HuH-7 (cell line): ENCODE data around the gene EBPL.
"Not testable (repeated sequence)": the region's sequence is repeated elsewhere in the genome, so short reads cannot be mapped to it uniquely, and the experiment has no call there.

Source experiments
- DNase-seq: peaks from one replicate; pipeline ENCODE4 v3.0.0; 2011; ENCODE audit warnings: low spot score

The EBPL gene

DNA sequence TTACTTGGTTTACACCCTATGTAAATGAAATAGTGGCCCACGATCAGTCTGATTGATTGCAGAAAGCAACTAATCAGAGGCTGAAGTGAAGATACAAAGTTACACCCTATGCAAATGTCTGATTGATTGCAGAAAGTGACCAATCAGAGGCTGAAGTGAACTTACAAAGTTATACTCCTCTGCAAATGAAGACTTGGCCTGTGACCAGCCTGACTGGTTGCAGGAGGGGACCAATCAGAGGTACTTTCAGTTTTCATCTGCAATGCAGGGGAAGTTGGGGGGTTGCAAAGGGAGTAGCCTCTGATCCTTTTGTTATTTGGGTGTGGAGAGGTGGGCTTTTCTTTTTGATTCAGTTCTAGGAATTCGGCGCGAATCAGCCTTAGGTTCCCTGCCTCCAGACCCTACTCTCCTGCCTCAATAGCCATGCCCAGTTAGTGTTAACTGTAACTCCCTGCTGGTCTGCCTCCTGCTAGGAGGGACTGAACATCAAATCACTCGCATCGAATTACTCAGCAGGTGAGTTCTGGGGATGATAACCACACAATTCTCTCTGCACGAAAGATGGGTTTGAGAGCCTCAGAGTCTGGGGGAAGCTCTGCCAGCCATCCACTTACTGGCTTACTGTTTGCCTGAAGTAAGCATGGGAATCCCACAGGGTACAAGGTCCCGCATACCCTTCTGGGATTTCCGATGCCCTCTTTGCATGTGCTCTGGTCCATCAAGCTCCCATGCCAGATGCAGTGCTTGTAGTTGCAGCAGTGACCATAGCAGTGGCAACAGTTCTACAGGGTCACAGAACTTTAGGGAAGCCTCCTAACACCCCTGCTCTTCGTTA lies 55.5 kb downstream of the EBPL start:
- no peak for DNase-seq

DNA sequence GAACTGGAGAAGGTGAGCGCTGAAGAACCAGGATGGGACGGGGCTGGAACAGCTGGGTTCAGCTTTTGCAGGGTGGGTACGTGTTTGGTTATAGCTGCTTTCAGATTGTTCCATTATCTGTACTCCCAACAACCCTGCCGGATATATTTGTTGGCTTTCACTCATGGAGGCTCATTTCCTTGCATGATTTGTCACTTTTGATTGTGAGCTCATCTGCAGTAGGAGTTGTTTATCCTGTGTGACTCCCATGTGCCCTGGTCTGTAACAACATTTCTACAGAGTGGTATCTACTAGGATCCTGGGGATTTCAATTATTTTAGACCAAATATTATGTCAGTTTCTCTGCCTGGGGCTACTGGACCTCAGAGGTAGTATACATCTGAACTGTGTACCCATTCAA lies 57.6 kb downstream of the EBPL start:
- no peak for DNase-seq

- no peak for DNase-seq
Measured at GRCh38 chr13:49632156-49632555, 59.1 kb downstream of the EBPL start.

DNA sequence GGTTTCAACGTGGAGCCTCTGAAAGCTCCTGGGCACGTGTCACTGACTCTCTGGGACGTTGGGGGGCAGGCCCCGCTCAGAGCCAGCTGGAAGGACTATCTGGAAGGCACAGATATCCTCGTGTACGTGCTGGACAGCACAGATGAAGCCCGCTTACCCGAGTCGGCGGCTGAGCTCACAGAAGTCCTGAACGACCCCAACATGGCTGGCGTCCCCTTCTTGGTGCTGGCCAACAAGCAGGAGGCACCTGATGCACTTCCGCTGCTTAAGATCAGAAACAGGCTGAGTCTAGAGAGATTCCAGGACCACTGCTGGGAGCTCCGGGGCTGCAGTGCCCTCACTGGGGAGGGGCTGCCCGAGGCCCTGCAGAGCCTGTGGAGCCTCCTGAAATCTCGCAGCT lies 60.7 kb downstream of the EBPL start:
- DNase-seq = no peak

GRCh38 chr13:49629947-49630346 lies 61.3 kb downstream of the EBPL start:
- DNase-seq = no peak

DNA sequence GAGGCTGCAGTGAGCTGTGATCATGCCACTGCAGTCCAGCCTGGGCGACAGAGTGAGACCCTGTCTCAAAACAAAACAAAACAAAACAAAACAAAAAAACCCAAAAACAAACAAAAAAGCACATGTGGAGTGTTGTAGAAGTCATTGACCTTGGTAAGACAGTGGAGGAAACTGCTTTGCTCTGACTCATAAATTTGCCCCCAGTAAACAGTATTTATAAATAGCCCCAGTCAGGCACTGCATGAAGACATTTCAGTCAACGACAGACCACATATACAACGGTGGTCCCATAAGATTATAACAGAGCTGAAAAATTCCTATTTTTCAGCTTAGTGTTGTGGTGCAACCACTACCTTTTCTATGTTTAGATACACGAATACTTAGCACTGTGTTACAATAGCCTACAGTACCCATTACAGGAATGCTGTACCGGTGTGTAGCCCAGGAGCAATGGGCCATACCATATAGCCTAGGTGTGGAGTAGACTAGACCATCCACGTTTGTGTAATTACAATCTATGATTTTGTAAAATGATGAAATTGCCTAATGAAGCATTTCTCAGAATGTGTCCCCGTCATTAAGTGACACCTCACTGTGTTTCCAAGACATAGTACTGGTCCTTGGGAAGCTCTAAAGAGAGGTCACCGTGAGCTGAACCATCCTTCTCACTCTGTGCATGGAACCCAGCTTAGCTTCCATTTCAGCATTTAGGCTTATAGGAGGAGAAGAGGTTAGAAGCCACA lies 61.9 kb downstream of the EBPL start:
- DNase-seq = no peak

GRCh38 chr13:49627831-49628652 lies 63.2 kb downstream of the EBPL start, which contains the start of gene ARL11:
TSS of gene ARL11 (plus strand) at chr13:49628507. CDS start at chr13:49630448, 1,941 bp downstream.
- DNase-seq = no peak

DNA sequence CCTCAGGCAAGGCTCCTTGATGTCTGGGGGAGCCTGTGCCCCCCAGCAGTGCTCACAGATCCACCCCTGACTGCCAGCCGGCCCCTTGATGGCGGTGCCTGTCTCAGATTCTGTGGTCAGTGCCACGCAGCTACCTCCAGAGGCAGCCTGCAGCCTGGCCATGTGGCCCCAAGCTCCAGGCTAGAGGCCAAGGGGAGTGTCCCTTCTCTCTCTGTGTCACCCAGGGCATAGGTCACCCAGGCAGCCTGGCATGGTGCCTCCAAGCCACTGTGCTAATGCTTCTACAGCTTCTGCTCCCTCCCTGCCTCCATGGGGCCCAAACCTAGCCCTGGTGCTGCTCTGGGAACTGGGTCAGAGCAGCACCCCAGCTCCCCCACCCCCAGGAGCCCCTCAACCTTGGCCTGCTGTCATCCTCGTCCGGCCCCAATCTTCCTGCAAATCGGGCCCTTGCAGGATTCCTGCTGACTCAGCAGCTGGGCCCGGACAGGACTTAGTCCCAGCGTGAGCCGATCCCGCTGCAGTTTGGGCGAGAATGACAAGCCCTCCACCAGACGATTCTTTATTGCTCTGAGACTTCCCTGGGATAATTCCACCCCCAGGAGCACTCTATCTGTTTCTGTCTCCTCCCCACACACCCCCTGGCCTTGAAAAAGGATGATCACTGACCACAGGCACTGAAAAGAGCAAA lies 65.8 kb downstream of the EBPL start:
- no peak for DNase-seq

DNA sequence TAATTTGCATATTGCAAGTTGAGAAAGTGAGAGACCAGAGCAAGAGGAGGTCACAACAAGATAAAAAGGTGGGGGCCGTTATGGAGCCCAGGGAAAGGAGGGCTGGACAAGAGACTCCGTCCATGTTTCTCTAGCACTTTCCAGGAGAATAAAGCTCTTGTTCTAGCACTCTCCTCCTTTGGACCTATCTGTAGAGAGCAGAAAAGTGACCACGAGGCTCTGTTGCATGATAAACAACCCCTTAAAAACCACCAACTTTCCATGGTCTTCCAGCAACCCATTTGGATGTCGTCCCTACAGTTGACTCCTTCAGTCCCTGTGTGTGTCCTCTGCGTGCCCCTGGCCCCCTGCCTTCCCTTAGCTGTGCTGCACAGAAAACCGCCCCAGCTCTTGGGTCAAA lies 67.1 kb downstream of the EBPL start:
- DNase-seq = no peak

GRCh38 chr13:49622174-49622946 lies 68.9 kb downstream of the EBPL start:
- no peak for DNase-seq

- DNase-seq = no peak
Measured at GRCh38 chr13:49620170-49620621, 71.1 kb downstream of the EBPL start.

GRCh38 chr13:49616676-49617065 lies 74.6 kb downstream of the EBPL start:
- no peak for DNase-seq

GRCh38 chr13:49615836-49616675 lies 75.2 kb downstream of the EBPL start:
- DNase-seq = no peak

DNA sequence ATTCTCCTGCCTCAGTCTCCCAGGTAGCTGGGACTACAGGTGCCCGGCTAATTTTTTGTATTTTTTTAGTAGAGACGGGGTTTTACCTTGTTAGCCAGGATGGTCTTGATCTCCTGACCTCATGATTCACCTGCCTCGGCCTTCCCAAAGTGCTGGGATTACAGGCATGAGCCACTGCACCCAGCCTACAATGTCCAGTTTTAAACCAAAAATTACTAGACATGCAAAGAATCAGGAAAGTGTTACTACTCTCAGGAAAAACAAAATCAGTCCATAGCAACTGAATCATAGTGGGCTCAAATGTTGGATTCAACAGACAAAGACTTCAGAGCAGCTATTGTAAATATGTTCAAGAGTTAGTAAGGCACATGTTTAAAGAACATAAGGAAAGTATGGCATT lies 79.2 kb downstream of the EBPL start:
- not testable (repeated sequence) for DNase-seq
